HT-29 (cell line): ENCODE measurements around the gene JAM3. TPM values are rescaled to one million over a fixed set of nuclear protein-coding genes. Genes with fewer than 3 reads are reported as not detected.
"Not testable (repeated sequence)": the region's sequence is repeated elsewhere in the genome, so short reads cannot be mapped to it uniquely, and the experiment has no call there.

ENCODE experiments used
- DNase-seq: peaks from one replicate; pipeline ENCODE4 v3.0.0-alpha.2; 2015; ENCODE audit warnings: low spot score
- total RNA-seq: library from RNA; depleted of rRNA; stranded (reverse); fragments of >200 nt; shearing (Covaris generic); gene quantifications from 2 replicates; pipeline ENCODE4 v1.2.3, GENCODE V29; 2014

JAM3 gene
- total RNA-seq, 1 experiment from 2014 or later = not detected

GRCh38 chr11:134101282-134101681, 32.4 kb downstream of the JAM3 start:
- no peak for DNase-seq

- no peak for DNase-seq
Measured at GRCh38 chr11:134110252-134110815, 41.5 kb downstream of the JAM3 start.

- DNase-seq = not testable (repeated sequence)
Measured at GRCh38 chr11:134113787-134114186, 44.9 kb downstream of the JAM3 start.

GRCh38 chr11:134116210-134116609, 47.3 kb downstream of the JAM3 start:
- no peak for DNase-seq

DNA sequence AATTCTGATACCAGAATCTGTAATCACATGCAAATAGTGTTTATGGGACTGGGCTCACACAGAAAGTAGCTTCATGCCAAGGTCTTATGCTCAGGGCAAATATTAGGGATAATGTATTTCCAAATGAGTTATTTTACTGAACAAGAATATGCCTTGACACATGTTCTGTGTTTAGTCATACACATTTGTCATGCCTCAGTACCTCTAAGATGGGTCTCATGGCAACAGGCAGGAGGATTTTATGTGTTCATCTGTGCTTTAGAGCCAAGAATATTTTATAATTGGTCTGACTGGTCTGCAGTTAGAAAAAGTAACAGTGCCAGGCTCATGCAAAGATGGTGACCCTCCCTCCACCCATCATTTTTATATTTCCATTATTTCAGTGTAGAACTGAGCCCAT, 49.1 kb downstream of the JAM3 start:
- no peak for DNase-seq

DNA sequence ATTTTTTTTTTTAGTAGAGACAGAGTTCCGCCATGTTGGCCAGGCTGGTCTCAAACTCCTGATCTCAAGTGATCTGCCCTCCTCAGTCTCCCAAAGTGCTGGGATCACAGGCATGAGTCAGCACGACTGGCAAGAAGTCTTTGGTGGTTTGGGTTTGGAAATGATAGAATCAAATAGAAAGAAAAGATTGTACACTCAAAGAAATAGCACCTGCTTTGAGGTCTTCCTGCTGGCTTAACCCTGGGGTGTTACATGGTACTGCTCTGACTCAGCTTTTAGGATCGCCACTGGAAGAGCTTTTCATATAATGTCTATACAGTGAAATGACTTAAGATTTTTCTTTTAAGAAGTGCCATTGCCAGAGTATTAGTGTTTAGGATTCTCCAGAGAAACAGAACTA, 50.2 kb downstream of the JAM3 start:
- no peak for DNase-seq

DNA sequence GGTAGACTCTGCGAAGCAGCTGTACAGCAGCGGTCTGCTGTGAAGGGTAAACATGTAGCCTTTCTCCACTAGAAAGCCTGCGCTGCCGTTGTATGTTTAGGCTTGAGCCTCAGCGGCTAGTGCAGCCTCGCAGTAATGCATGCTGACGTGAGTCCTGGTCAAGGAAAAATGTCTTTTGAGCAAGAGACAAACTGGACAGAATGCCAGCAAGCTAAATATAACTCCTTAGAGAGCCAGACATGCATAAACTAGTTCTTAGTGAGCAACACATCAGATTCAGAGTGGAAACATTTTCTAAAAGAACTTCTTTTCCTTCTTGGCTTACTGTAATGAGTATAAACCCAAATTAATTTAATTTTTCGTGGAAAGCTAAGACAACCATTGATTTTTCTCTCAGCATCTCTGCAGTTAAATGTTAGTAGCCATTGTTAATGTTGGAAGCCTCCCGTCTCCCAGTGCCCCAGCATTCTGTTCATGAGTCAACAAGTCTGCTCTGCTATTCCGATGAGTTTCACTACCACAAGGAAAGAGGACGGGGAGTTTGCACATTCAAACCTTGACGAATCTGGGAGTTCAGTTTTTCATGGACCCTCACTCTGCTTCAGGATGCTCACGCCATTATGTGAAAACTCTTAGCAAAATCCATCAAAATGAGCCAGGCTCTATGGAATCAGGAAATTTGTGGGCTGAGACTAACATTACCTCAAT, 51.4 kb downstream of the JAM3 start:
- no peak for DNase-seq

DNA sequence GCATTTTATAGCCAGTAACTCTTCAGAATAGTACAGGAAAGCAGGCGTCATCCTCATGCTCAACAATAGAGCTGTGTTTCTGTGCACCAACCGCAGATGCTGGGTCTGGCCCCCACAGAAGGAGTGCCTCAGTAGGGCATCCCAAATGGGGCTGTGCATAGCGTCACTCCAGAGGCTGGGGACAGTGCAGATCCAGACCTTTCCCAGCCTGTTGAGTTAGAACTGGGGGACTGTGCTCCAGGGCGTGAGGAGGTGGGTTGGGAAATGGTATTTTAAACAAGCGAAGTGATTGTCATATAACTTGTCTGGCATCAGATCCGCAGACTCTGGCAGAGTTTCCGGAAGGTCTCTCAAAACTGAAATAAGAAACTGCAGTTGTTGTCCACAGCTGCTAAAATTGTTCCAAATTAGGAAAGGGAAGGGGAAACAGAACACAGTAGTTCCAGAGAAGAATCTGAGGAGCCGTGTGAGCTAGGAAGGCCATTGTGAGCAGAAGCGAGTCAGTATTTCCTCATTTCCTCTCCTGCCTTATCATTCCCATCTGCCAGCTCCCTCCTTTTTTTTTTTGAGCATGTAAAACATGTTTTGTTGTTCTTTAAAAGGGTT, 52.2 kb downstream of the JAM3 start:
- no peak for DNase-seq

GRCh38 chr11:134124660-134125451, 56.0 kb downstream of the JAM3 start:
- DNase-seq = no peak

- no peak for DNase-seq
Measured at GRCh38 chr11:134125507-134125906, 56.6 kb downstream of the JAM3 start.

DNA sequence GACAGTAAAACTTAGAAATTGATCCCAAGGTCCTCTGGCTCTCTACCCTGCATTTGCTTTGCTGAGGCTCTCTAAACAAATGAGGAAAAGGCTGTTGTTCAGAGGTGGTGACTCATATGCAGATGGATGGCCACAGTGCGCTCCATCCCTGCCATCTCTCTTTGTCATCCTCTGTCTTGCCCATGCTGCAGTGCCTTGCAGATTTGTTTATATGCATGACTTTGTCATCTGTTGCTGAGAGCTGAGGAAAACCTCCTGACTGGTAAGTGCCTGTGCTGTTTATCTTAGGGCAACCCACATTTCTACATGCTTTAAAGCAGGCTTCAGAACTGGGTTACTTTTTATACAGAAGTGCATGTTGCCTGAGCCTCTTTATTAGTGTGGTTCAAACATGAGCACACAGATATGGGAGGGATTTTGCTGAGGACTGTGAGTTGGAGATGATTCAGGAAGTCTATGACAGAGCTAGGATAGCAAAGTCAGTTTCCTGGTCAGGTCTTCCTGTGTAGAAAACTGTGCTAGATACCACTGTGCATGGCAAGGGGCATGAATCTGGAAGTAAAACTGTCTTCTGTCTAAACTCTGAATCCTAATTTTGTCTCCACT, 57.4 kb downstream of the JAM3 start:
- no peak for DNase-seq

DNA sequence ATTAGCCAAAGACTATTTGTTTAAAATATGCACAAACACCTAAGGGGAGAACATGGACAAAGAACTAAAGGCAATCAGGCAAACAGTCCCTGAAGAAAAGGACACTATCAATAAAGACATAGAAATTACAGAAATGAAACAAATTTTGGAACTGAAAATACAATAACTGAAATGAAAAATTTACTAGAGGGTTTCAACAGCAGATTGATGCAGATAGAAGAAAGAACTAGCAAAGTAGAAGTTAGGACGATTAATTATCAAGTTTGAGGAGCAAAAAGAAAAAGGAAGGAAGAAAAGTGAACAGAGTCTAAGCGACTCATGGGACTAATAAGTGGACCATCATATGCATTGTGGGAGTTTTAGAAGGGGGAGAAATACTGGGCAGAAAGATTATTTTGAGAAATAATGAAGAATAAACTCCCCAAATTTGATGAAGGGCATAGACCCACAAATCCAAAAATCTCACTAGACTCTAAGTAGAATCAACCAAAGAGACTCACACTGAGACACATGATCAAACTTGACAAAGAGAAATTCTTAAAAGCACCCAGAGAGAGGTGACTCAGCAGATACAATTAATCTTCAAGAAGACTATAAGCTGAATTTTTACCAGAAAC, 62.9 kb downstream of the JAM3 start:
- no peak for DNase-seq

GRCh38 chr11:134132808-134133207, 63.9 kb downstream of the JAM3 start:
- DNase-seq = no peak

DNA sequence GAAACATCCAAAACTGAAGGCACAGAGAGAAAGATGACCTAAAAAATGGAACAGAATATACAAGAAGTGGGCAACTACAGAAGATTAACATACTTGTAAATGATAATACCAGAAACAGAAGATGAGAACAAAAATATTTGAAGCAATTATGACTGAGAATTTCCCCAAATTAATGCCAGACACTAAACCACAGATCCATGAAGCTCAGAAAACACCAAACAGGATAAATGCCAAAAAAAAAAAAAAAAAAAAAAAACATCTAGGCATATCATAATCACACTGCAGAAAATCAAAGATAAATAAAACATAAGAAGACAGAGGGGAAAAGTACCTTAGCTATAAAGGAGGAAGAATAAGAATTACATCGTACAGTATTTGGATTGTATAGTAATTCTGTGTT, 65.3 kb downstream of the JAM3 start:
- DNase-seq = no peak

- DNase-seq = no peak
Measured at GRCh38 chr11:134138376-134138775, 69.5 kb downstream of the JAM3 start.

DNA sequence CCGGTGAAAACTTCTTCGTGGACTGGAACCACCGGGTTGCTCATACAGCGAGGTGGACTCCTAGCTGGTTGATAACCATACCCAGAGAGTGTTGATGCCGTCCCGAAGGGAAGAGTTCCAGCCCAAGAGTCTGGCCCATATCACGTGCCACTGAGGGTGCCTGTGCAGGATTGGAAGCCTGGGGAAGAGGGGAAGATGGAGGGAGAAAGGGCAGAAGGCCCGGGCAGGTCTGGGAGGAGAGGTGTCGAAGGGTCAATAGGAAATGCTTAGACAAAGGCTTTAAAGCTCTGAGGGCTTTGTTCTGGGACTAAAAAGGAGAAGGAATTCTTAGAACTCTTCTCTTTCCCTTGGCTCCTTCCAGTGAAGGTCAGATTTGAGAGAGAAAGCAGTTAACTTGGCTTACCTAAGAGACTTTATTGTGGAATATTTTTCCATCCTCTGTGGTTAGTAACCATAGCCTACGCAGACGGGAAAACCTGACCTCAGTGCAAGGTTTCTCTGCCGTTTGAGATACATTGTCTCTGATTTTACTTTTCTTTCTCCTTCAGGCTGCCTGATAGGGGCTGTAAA, 70.5 kb downstream of the JAM3 start:
- DNase-seq = no peak

- DNase-seq = peak; percentile 87
Measured at GRCh38 chr11:134139873-134140331, 71.0 kb downstream of the JAM3 start.

DNA sequence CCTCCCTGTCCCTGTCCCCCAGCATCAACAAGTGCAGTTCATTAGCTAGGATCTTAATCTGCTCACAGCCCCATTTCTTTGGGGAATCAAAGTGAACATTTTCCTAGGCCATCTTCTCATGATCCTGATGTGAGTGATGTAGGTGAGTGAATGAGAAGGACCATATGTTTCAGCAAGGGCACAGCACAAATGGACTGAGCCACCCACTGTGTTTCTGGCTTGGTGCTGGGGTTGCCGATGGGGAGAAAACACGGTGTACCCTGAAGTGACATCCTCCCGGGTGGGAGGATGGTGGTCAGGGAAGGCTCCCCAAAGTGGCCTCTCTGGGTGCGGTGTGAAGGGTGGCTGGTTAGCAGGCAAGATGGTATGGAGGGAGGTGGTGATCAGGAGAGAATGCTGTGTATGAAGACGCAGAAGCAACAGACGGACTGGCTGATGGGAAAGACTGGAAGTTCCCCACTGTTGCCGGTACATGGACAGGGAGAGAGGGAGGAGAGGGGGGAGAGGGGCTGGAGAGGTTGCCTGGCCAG, 72.2 kb downstream of the JAM3 start:
- DNase-seq = no peak

DNA sequence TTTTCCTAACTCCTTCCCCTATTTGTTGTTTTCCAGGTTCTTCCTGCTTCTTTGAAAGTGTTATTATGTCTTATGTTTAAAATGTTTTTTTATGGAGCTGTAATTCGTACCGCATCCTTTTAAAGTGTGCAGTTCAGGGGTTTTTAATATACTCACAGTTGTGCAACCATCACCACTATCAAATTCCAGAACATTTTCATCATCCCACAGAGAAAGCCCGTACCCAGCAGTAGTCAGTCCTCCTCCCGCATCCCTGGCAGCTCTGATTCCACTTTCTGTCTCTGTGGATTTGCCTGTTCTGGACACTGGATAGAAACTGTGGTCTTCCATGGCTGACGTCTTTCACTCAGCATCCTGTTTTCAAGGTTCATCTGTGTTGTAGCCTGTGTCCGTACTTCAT, 73.7 kb downstream of the JAM3 start:
- no peak for DNase-seq

DNA sequence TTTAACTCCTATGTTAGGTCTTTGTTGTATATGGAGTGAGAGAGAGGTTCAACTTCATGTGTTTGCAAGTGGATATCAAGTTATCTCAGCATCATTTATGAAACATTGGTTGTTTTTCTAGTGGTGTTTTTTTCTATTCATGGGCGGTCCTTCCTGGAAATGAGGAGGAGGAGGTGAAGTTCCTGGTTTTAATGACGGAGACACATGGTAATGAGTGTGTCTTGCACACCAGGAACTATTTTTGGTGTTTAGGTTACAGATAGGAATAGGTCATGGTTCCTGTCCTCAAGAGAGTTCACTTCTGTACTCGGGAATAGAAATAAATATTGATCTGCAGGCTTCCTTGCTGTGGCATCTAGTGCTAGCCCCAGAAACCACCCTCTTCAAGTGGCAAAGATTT, 74.9 kb downstream of the JAM3 start:
- no peak for DNase-seq

GRCh38 chr11:134144744-134145143, 75.9 kb downstream of the JAM3 start:
- DNase-seq = no peak
